Fibroblast of the aortic adventitia (primary cell): ENCODE data around the gene FAM240B. TPM values are rescaled to one million over a fixed set of nuclear protein-coding genes. Genes with fewer than 3 reads are reported as not detected.

Experiments
- DNase-seq: peaks from one replicate; pipeline ENCODE4 v3.0.0-alpha.2; 2010; ENCODE audit warnings: low read depth
- H3K4me3 ChIP-seq: 2 replicates; pipeline ENCODE4 v1.5.1; 2011; ENCODE audit warnings: low read depth, mild to moderate bottlenecking, control low read depth, low read length, moderate library complexity
- total RNA-seq: library from RNA; depleted of rRNA; stranded (reverse); fragments of >200 nt; gene quantifications from 2 replicates; pipeline ENCODE4 v1.2.3, GENCODE V29; 2012; ENCODE audit warnings: low replicate concordance
- TF ChIP-seq, protein P1 (sequence below): IDR thresholded peaks from 2 replicates; pipeline ENCODE4 v1.5.1; 2011; ENCODE audit warnings: mild to moderate bottlenecking, low read length, control low read depth, inconsistent platforms; ENCODE audit not compliant: insufficient read depth

Gene FAM240B
- total RNA-seq, 1 donor = not detected

DNA sequence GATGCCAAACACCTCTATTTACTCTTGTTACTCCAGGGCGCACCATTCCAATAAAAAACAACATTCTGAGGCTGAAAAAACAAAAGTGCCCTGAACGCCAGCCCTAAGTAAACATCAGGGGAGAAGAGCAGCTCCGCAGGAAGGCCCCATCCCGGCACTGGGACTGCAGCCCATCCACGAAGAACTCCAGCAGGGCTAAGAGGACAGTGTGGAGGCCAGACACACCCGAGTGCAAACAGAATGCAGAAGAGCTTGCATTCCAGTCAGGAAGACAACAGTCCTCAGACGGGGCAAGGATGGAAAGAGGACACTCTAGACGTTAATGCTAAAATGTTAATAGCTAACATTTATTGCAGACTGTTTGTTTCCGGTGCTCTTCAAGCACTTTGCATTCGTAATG lies 33.0 kb downstream of the FAM240B start:
- no peak overlapping the region for H3K4me3 ChIP-seq
- TF ChIP-seq, protein P1, sequence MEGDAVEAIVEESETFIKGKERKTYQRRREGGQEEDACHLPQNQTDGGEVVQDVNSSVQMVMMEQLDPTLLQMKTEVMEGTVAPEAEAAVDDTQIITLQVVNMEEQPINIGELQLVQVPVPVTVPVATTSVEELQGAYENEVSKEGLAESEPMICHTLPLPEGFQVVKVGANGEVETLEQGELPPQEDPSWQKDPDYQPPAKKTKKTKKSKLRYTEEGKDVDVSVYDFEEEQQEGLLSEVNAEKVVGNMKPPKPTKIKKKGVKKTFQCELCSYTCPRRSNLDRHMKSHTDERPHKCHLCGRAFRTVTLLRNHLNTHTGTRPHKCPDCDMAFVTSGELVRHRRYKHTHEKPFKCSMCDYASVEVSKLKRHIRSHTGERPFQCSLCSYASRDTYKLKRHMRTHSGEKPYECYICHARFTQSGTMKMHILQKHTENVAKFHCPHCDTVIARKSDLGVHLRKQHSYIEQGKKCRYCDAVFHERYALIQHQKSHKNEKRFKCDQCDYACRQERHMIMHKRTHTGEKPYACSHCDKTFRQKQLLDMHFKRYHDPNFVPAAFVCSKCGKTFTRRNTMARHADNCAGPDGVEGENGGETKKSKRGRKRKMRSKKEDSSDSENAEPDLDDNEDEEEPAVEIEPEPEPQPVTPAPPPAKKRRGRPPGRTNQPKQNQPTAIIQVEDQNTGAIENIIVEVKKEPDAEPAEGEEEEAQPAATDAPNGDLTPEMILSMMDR = no peak
- DNase-seq = no peak

DNA sequence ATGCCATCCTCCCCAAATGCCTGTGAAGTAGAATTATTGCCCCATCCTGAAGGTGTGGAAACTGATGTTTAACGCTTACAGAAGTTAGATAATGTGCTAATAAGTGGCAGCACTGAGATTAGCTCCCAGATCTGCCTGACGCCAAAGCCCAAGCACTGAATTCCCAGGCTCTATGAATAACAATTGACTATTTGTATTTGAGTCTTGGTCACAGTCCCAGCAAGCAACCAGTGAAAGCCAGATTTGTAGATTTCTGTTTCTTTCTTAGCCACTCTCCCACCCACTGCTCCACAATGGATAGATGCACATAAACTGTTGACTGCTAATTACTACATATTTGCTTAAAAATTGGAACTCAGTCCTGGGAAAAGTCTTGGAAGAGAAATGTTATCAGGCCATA lies 34.4 kb downstream of the FAM240B start:
- TF ChIP-seq, protein P1 = no peak
- DNase-seq = no peak
- no peak overlapping the region for H3K4me3 ChIP-seq

DNA sequence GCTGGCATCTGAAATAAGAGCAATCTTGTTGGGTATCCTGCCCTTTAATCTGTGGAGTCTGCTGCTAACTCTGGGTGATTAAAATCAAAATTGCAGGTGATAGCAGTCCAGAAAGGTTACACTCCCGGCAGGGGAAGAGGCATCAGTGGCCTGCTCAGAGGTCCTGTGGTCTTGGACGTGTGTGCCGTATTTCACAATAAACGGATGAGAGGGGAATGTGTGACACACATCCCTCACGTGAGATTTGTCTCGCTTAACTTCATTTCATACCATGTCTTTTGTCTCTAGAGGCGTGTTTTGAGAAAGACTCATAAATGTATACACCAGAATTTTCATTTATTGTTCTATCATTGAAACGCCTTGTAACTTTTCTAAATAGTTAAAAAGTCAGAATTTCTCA lies 36.6 kb downstream of the FAM240B start:
- H3K4me3 ChIP-seq = no peak overlapping the region
- TF ChIP-seq, protein P1 = no peak
- no peak for DNase-seq

DNA sequence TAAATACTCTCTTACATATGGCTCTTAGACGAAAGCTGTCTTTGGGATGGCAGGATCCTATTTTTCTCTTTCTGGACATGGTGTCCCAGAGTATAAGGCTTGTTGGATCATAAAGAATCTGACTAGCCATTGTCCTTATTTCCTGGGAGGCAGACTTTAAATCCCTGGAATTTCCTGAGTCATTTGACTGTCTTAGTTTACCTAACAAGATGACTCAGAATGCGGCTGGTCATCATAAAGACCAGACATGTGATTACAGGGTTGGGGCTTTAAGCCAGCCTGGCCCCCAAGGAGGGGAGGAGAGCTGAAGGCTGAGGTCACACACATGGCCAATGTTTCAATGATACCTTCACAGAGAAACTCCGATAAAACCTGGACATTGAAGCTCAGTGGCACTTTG lies 37.2 kb downstream of the FAM240B start:
- no peak overlapping the region for H3K4me3 ChIP-seq
- TF ChIP-seq, protein P1 = no peak
- DNase-seq = peak; percentile 77

DNA sequence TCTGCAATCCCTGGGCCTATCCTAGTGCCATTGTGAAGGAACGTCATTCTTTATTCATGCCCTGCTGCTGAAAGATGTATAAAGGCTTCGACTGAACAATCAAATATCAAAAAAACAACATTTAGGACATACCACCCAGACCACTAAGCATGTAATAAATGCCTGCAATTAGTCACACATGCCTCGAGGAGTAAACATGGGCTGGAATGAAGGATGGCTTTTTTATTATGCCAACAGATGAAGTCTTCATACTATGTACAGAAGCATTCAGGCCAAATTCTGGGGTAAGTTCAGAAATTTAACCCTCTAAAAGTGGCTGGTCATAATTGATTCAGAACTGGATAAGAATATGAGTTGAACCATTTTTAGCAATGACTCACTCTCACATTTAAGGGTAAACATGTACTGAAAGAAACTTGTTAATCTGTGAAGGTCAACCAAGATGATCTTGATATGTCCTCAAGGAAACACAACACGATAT lies 38.1 kb downstream of the FAM240B start:
- DNase-seq = peak; percentile 61
- TF ChIP-seq, protein P1 = no peak
- no peak overlapping the region for H3K4me3 ChIP-seq

DNA sequence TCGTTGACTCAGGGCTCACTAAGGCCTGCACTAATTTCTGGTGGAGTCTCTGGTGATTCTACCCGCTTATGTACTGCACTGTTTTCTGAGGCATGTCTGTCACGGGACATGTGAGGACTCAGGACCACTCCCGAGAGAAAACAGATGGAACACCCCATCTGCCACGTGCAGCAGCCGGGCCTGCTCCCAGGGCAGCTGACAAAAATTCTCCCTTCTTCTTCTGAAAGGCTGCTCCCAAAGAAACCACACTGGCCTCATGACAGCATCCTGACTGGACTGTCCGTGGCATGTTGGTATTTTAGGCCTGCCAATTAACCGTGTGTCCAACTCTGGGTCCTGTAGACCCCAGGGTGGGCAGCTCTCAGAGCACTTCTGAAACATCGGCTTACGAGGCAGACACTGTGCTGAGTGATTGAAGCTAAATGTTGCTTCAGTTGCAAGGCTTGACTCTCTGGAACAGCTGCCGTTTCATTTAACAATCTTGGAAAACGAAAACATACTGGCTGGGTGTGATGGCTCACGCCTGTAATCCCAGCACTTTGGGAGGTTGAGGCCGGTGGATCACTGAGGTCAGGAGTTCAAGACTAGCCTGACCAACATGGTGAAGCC lies 39.0 kb downstream of the FAM240B start:
- TF ChIP-seq, protein P1 = no peak
- no peak for DNase-seq
- no peak overlapping the region for H3K4me3 ChIP-seq
